ENCODE data around the gene BSG. TPM values are rescaled to one million over a fixed set of nuclear protein-coding genes. Genes with fewer than 3 reads are reported as not detected.

The BSG gene
- polyA plus RNA-seq, 2 donors: 189 to 210 TPM

GRCh38 chr19:592101-592500 lies 19.7 kb downstream of the BSG start:
- Histone ChIP-seq H3K27ac (ENCODE audit: low read depth in 2 of 2, low read length in 1 of 2) (no peak overlapping the region), H3K27me3 (ENCODE audit: control insufficient read depth in 1 of 2, insufficient read depth in 2 of 2, low read length in 2 of 2) (peaks cover 0 to 10% of the 10 kb centered on the region in 2 donors), H3K4me3 (ENCODE audit: low read depth in 1 of 2, low read length in 2 of 2) (no peak overlapping the region), H3K9me3 (ENCODE audit: control insufficient read depth in 2 of 2, insufficient read depth in 1 of 2, low read depth in 1 of 2, low read length in 1 of 2) (no peaks in the 10 kb centered on the region), H3K4me1 (ENCODE audit: control insufficient read depth in 2 of 2, insufficient read depth in 2 of 2, low read length in 1 of 2) (peaks cover 0 to 6% of the 10 kb centered on the region in 2 donors), H3K36me3 (ENCODE audit: control insufficient read depth in 2 of 2, insufficient read depth in 2 of 2, low read length in 1 of 2) (no peaks in the 10 kb centered on the region)
- 70 to 79% methylated on average over 12 to 19 of the region's 19 CpGs for WGBS, 2 donors

GRCh38 chr19:593055-593454 lies 20.7 kb downstream of the BSG start:
- Histone ChIP-seq H3K4me1 (ENCODE audit: control insufficient read depth in 2 of 2, insufficient read depth in 2 of 2, low read length in 1 of 2) (peaks cover 0 to 5% of the 10 kb centered on the region in 2 donors), H3K36me3 (ENCODE audit: control insufficient read depth in 2 of 2, insufficient read depth in 2 of 2, low read length in 1 of 2) (no peaks in the 10 kb centered on the region), H3K9me3 (ENCODE audit: control insufficient read depth in 2 of 2, insufficient read depth in 1 of 2, low read depth in 1 of 2, low read length in 1 of 2) (no peaks in the 10 kb centered on the region), H3K4me3 (ENCODE audit: low read depth in 1 of 2, low read length in 2 of 2) (no peak overlapping the region), H3K27ac (ENCODE audit: low read depth in 2 of 2, low read length in 1 of 2) (no peak overlapping the region), H3K27me3 (ENCODE audit: control insufficient read depth in 1 of 2, insufficient read depth in 2 of 2, low read length in 2 of 2) (peaks cover 0 to 10% of the 10 kb centered on the region in 2 donors)
- 78 to 80% methylated on average over 18 of the region's 18 CpGs for WGBS, 2 donors

GRCh38 chr19:593505-593904 lies 21.1 kb downstream of the BSG start:
- Histone ChIP-seq H3K27me3 (ENCODE audit: control insufficient read depth in 1 of 2, insufficient read depth in 2 of 2, low read length in 2 of 2) (peaks cover 0 to 10% of the 10 kb centered on the region in 2 donors), H3K27ac (ENCODE audit: low read depth in 2 of 2, low read length in 1 of 2) (no peak overlapping the region), H3K36me3 (ENCODE audit: control insufficient read depth in 2 of 2, insufficient read depth in 2 of 2, low read length in 1 of 2) (no peaks in the 10 kb centered on the region), H3K4me1 (ENCODE audit: control insufficient read depth in 2 of 2, insufficient read depth in 2 of 2, low read length in 1 of 2) (peaks cover 0 to 2% of the 10 kb centered on the region in 2 donors), H3K9me3 (ENCODE audit: control insufficient read depth in 2 of 2, insufficient read depth in 1 of 2, low read depth in 1 of 2, low read length in 1 of 2) (no peaks in the 10 kb centered on the region), H3K4me3 (ENCODE audit: low read depth in 1 of 2, low read length in 2 of 2) (no peak overlapping the region)
- WGBS, 2 donors: 44 to 55% methylated on average over 9 of the region's 9 CpGs

GRCh38 chr19:594265-594870 lies 22.0 kb downstream of the BSG start:
- 67 to 68% methylated on average over 23 to 24 of the region's 24 CpGs for WGBS, 2 donors
- peaks cover 0 to 6% of the 10 kb centered on the region in 2 donors for H3K27me3 ChIP-seq (ENCODE audit: control insufficient read depth in 1 of 2, insufficient read depth in 2 of 2, low read length in 2 of 2)

GRCh38 chr19:595326-596262 lies 23.2 kb downstream of the BSG start:
- no peak overlapping the region for H3K27ac ChIP-seq (ENCODE audit: low read depth in 2 of 2, low read length in 1 of 2)
- H3K4me3 ChIP-seq (ENCODE audit: low read depth in 1 of 2, low read length in 2 of 2): no peak overlapping the region
- peaks cover 0 to 6% of the 10 kb centered on the region in 2 donors for H3K27me3 ChIP-seq (ENCODE audit: control insufficient read depth in 1 of 2, insufficient read depth in 2 of 2, low read length in 2 of 2)
- no peaks in the 10 kb centered on the region for H3K9me3 ChIP-seq (ENCODE audit: control insufficient read depth in 2 of 2, insufficient read depth in 1 of 2, low read depth in 1 of 2, low read length in 1 of 2)
- H3K4me1 ChIP-seq (ENCODE audit: control insufficient read depth in 2 of 2, insufficient read depth in 2 of 2, low read length in 1 of 2): no peaks in the 10 kb centered on the region
- WGBS, 2 donors: 71 to 72% methylated on average over 42 of the region's 42 CpGs
- no peaks in the 10 kb centered on the region for H3K36me3 ChIP-seq (ENCODE audit: control insufficient read depth in 2 of 2, insufficient read depth in 2 of 2, low read length in 1 of 2)

More at GRCh38 chr19:594265-594870, 22.0 kb downstream of the BSG start:
- Histone ChIP-seq H3K27ac (ENCODE audit: low read depth in 2 of 2, low read length in 1 of 2) (no peak overlapping the region), H3K4me3 (ENCODE audit: low read depth in 1 of 2, low read length in 2 of 2) (no peak overlapping the region), H3K4me1 (ENCODE audit: control insufficient read depth in 2 of 2, insufficient read depth in 2 of 2, low read length in 1 of 2) (no peaks in the 10 kb centered on the region), H3K9me3 (ENCODE audit: control insufficient read depth in 2 of 2, insufficient read depth in 1 of 2, low read depth in 1 of 2, low read length in 1 of 2) (no peaks in the 10 kb centered on the region), H3K36me3 (ENCODE audit: control insufficient read depth in 2 of 2, insufficient read depth in 2 of 2, low read length in 1 of 2) (no peaks in the 10 kb centered on the region)

GRCh38 chr19:596263-596655 lies 23.9 kb downstream of the BSG start:
- H3K9me3 ChIP-seq (ENCODE audit: control insufficient read depth in 2 of 2, insufficient read depth in 1 of 2, low read depth in 1 of 2, low read length in 1 of 2): no peaks in the 10 kb centered on the region
- no peaks in the 10 kb centered on the region for H3K27me3 ChIP-seq (ENCODE audit: control insufficient read depth in 1 of 2, insufficient read depth in 2 of 2, low read length in 2 of 2)
- no peaks in the 10 kb centered on the region for H3K4me1 ChIP-seq (ENCODE audit: control insufficient read depth in 2 of 2, insufficient read depth in 2 of 2, low read length in 1 of 2)
- 84 to 85% methylated on average over 16 of the region's 16 CpGs for WGBS, 2 donors
- H3K36me3 ChIP-seq (ENCODE audit: control insufficient read depth in 2 of 2, insufficient read depth in 2 of 2, low read length in 1 of 2): no peaks in the 10 kb centered on the region
- H3K27ac ChIP-seq (ENCODE audit: low read depth in 2 of 2, low read length in 1 of 2): no peak overlapping the region
- no peak overlapping the region for H3K4me3 ChIP-seq (ENCODE audit: low read depth in 1 of 2, low read length in 2 of 2)

- no peaks in the 10 kb centered on the region for H3K9me3 ChIP-seq (ENCODE audit: control insufficient read depth in 2 of 2, insufficient read depth in 1 of 2, low read depth in 1 of 2, low read length in 1 of 2)
- H3K4me1 ChIP-seq (ENCODE audit: control insufficient read depth in 2 of 2, insufficient read depth in 2 of 2, low read length in 1 of 2): no peaks in the 10 kb centered on the region
- H3K27me3 ChIP-seq (ENCODE audit: control insufficient read depth in 1 of 2, insufficient read depth in 2 of 2, low read length in 2 of 2): no peaks in the 10 kb centered on the region
- WGBS, 2 donors: 73 to 76% methylated on average over 18 of the region's 18 CpGs
- H3K27ac ChIP-seq (ENCODE audit: low read depth in 2 of 2, low read length in 1 of 2): no peak overlapping the region
- no peak overlapping the region for H3K4me3 ChIP-seq (ENCODE audit: low read depth in 1 of 2, low read length in 2 of 2)
- H3K36me3 ChIP-seq (ENCODE audit: control insufficient read depth in 2 of 2, insufficient read depth in 2 of 2, low read length in 1 of 2): no peaks in the 10 kb centered on the region
These were observed 25.3 kb downstream of the BSG start for GRCh38 chr19:597406-598315.

- H3K4me3 ChIP-seq (ENCODE audit: low read depth in 1 of 2, low read length in 2 of 2): no peak overlapping the region
- H3K27me3 ChIP-seq (ENCODE audit: control insufficient read depth in 1 of 2, insufficient read depth in 2 of 2, low read length in 2 of 2): no peaks in the 10 kb centered on the region
- no peak overlapping the region for H3K27ac ChIP-seq (ENCODE audit: low read depth in 2 of 2, low read length in 1 of 2)
- no peaks in the 10 kb centered on the region for H3K36me3 ChIP-seq (ENCODE audit: control insufficient read depth in 2 of 2, insufficient read depth in 2 of 2, low read length in 1 of 2)
- peaks cover 0 to 3% of the 10 kb centered on the region in 2 donors for H3K9me3 ChIP-seq (ENCODE audit: control insufficient read depth in 2 of 2, insufficient read depth in 1 of 2, low read depth in 1 of 2, low read length in 1 of 2)
- no peaks in the 10 kb centered on the region for H3K4me1 ChIP-seq (ENCODE audit: control insufficient read depth in 2 of 2, insufficient read depth in 2 of 2, low read length in 1 of 2)
- WGBS, 2 donors: 87 to 91% methylated on average over 28 of the region's 28 CpGs
These were observed 28.9 kb downstream of the BSG start for GRCh38 chr19:601310-601709.

GRCh38 chr19:601790-602189 lies 29.4 kb downstream of the BSG start:
- H3K4me1 ChIP-seq (ENCODE audit: control insufficient read depth in 2 of 2, insufficient read depth in 2 of 2, low read length in 1 of 2): no peaks in the 10 kb centered on the region
- peaks cover 0 to 3% of the 10 kb centered on the region in 2 donors for H3K9me3 ChIP-seq (ENCODE audit: control insufficient read depth in 2 of 2, insufficient read depth in 1 of 2, low read depth in 1 of 2, low read length in 1 of 2)
- H3K27me3 ChIP-seq (ENCODE audit: control insufficient read depth in 1 of 2, insufficient read depth in 2 of 2, low read length in 2 of 2): no peaks in the 10 kb centered on the region
- H3K27ac ChIP-seq (ENCODE audit: low read depth in 2 of 2, low read length in 1 of 2): no peak overlapping the region
- 74 to 81% methylated on average over 25 of the region's 25 CpGs for WGBS, 2 donors
- H3K4me3 ChIP-seq (ENCODE audit: low read depth in 1 of 2, low read length in 2 of 2): no peak overlapping the region
- no peaks in the 10 kb centered on the region for H3K36me3 ChIP-seq (ENCODE audit: control insufficient read depth in 2 of 2, insufficient read depth in 2 of 2, low read length in 1 of 2)
